SK-N-MC (cell line): ENCODE measurements around the gene RHCG.

ENCODE experiments used
- DNase-seq: peaks from one replicate; pipeline ENCODE4 v3.0.0-alpha.2; 2011; ENCODE audit warnings: low read depth, low spot score
- H3K27ac ChIP-seq: fragments of 200-600 bp; sonication (generic); 2 replicates; pipeline ENCODE4 v1.5.1; 2016; ENCODE audit warnings: mixed run types
- H3K36me3 ChIP-seq: fragments of 200-600 bp; sonication (generic); 2 replicates; pipeline ENCODE4 v1.6.1; 2017; ENCODE audit warnings: antibody characterized with exemption, low read length, mixed read lengths; ENCODE audit not compliant: insufficient read depth
- H3K4me3 ChIP-seq: fragments of 200-600 bp; sonication (generic); 2 replicates; pipeline ENCODE4 v1.5.1; 2016
- H3K9ac ChIP-seq: fragments of 200-600 bp; sonication (generic); 2 replicates; pipeline ENCODE4 v1.8.0; 2017; ENCODE audit warnings: mixed run types, mixed read lengths; ENCODE audit not compliant: insufficient read length
- H3K9me3 ChIP-seq: fragments of 200-600 bp; sonication (generic); 2 replicates; pipeline ENCODE4 v1.6.1; 2017; ENCODE audit warnings: low read depth, mild to moderate bottlenecking, antibody characterized with exemption, low read length, moderate library complexity, mixed read lengths
- EZH2 ChIP-seq: fragments of 200-600 bp; sonication (generic); IDR thresholded peaks from one replicate; pipeline ENCODE4 v1.6.1; 2017; ENCODE audit warnings: antibody characterized with exemption
- FOXP2 ChIP-seq: optimal IDR thresholded peaks from 2 replicates; pipeline ENCODE3; 2011; ENCODE audit warnings: mild to moderate bottlenecking, moderate library complexity; ENCODE audit not compliant: insufficient read depth; ENCODE audit errors: extremely low read length, control extremely low read depth
- POLR2AphosphoS5 ChIP-seq: IDR thresholded peaks from 2 replicates; pipeline ENCODE4 v1.6.1; 2012; ENCODE audit warnings: mild to moderate bottlenecking, low read depth, low read length, borderline replicate concordance

The RHCG gene

GRCh38 chr15:89448825-89449224 is 47.6 kb downstream of the RHCG start:
- peak overlapping the region; percentile 88; the same call in 1 of the 2 replicates for H3K27ac ChIP-seq
- no peaks in the 10 kb centered on the region for H3K9me3 ChIP-seq
- no peak overlapping the region for H3K9ac ChIP-seq
- no peak for DNase-seq
- no peak for TF ChIP-seq POLR2AphosphoS5
- TF ChIP-seq EZH2: no peak
- TF ChIP-seq FOXP2: no peak
- no peak overlapping the region for H3K4me3 ChIP-seq
- no peaks in the 10 kb centered on the region for H3K36me3 ChIP-seq

GRCh38 chr15:89447676-89448075 is 48.7 kb downstream of the RHCG start:
- no peaks in the 10 kb centered on the region for H3K36me3 ChIP-seq
- no peaks in the 10 kb centered on the region for H3K9me3 ChIP-seq
- H3K27ac ChIP-seq: no peak overlapping the region
- no peak for DNase-seq
- no peak overlapping the region for H3K9ac ChIP-seq
- TF ChIP-seq POLR2AphosphoS5 (no peak), EZH2 (no peak), FOXP2 (no peak)
- no peak overlapping the region for H3K4me3 ChIP-seq

GRCh38 chr15:89446255-89446891 is 50.0 kb downstream of the RHCG start:
- Histone ChIP-seq H3K4me3 (no peak overlapping the region), H3K9me3 (no peaks in the 10 kb centered on the region), H3K9ac (no peak overlapping the region), H3K27ac (no peak overlapping the region), H3K36me3 (no peaks in the 10 kb centered on the region)
- no peak for TF ChIP-seq FOXP2
- TF ChIP-seq EZH2: no peak
- TF ChIP-seq POLR2AphosphoS5: no peak
- no peak for DNase-seq

GRCh38 chr15:89445518-89445917 is 50.9 kb downstream of the RHCG start:
- no peak overlapping the region for H3K4me3 ChIP-seq
- peak overlapping the region; percentile 10; the same call in 1 of the 2 replicates for H3K27ac ChIP-seq
- DNase-seq: no peak
- no peaks in the 10 kb centered on the region for H3K36me3 ChIP-seq
- no peaks in the 10 kb centered on the region for H3K9me3 ChIP-seq
- TF ChIP-seq POLR2AphosphoS5 (no peak), EZH2 (no peak), FOXP2 (no peak)
- H3K9ac ChIP-seq: no peak overlapping the region

- H3K27ac ChIP-seq: peak overlapping the region; percentile 78
- no peak for DNase-seq
- no peaks in the 10 kb centered on the region for H3K36me3 ChIP-seq
- no peak overlapping the region for H3K4me3 ChIP-seq
- no peak for TF ChIP-seq EZH2
- TF ChIP-seq POLR2AphosphoS5: no peak
- no peak for TF ChIP-seq FOXP2
- peak overlapping the region; percentile 46 for H3K9ac ChIP-seq
- no peaks in the 10 kb centered on the region for H3K9me3 ChIP-seq
These were observed 51.9 kb downstream of the RHCG start for GRCh38 chr15:89444241-89445225.

- DNase-seq: no peak
- 0 out of 2 replicates have a peak overlapping the region, but pooled peaks have one; percentile 8 for H3K4me3 ChIP-seq
- H3K36me3 ChIP-seq: no peaks in the 10 kb centered on the region
- TF ChIP-seq POLR2AphosphoS5 (no peak), EZH2 (no peak), FOXP2 (no peak)
- peak overlapping the region; percentile 78 for H3K27ac ChIP-seq
- no peaks in the 10 kb centered on the region for H3K9me3 ChIP-seq
- H3K9ac ChIP-seq: peak overlapping the region; percentile 46
These were observed 52.8 kb downstream of the RHCG start for GRCh38 chr15:89443581-89443980.

- no peak for TF ChIP-seq EZH2
- TF ChIP-seq POLR2AphosphoS5: no peak
- no peak for TF ChIP-seq FOXP2
- H3K4me3 ChIP-seq: no peak overlapping the region
- no peak for DNase-seq
- H3K9me3 ChIP-seq: no peaks in the 10 kb centered on the region
- no peak overlapping the region for H3K9ac ChIP-seq
- H3K27ac ChIP-seq: peak overlapping the region; percentile 78
- H3K36me3 ChIP-seq: no peaks in the 10 kb centered on the region
These were observed 53.6 kb downstream of the RHCG start for GRCh38 chr15:89442671-89443307.

GRCh38 chr15:89442155-89442554 is 54.2 kb downstream of the RHCG start:
- Histone ChIP-seq H3K4me3 (no peak overlapping the region), H3K36me3 (no peaks in the 10 kb centered on the region), H3K27ac (peak overlapping the region; percentile 66), H3K9ac (no peak overlapping the region), H3K9me3 (no peaks in the 10 kb centered on the region)
- no peak for DNase-seq
- no peak for TF ChIP-seq POLR2AphosphoS5
- TF ChIP-seq EZH2: no peak
- no peak for TF ChIP-seq FOXP2
